ENCODE results near the gene AHCYL2.

DNA sequence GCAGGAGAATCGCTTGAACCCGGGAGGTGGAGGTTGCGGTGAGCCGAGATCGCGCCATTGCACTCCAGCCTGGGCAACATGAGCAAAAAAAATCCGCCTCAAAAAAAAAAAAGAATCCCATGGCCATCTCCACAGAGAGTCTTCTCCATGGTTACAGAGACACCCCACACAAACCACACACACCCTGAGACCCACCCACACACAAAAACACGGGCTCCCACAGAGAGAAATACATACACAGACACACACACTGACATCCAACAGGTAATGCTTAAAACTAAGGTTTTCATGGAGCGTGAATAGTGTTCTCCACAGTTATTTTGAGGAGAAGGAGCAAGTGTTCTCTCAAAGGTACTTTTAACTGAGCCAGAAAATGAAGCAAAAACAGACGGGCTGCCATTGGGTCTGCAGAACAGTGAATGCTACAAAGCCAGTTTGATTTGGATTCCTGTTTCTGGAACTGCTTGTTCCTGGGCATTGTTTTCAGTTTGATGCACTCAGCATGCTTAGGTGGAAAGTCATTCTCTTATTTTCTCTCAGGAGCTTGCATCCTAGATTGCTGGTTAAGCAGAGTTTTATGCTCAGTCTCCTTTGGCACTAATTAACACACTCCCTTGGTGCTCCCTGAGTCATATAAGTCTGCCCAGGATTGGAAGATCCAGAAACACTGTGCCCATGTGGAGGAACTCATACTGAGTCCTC, 15.4 kb downstream of the AHCYL2 start:
- TF ChIP-seq EZH2 (IDR thresholded peaks at IDR 0.05; ENCODE audit: insufficient read depth, poor library complexity, severe bottlenecking) (no peak), EZH2phosphoT487 (IDR thresholded peaks at IDR 0.05; ENCODE audit: insufficient read depth, low read depth) (no peak)

Data from GM23248 (cell line).